GM18498 (cell line): ENCODE data around the gene EID2B.

Experiments used
- ATAC-seq: cut with Tn5 transposase; IDR thresholded peaks from one replicate; pipeline ENCODE4 v1.9.1; 2021; ENCODE audit warnings: mild to moderate bottlenecking, moderate library complexity; ENCODE audit not compliant: unreplicated experiment

The EID2B gene

GRCh38 chr19:39533003-39533512 is 406 bp upstream of the EID2B start:
- no peak for ATAC-seq

- no peak for ATAC-seq
These were observed 819 bp downstream of the EID2B start for GRCh38 chr19:39531834-39532232.

- ATAC-seq = no peak
These were observed 7.4 kb downstream of the EID2B start for GRCh38 chr19:39525205-39525604.

- ATAC-seq = no peak
These were observed 8.2 kb downstream of the EID2B start for GRCh38 chr19:39524495-39524894.

- ATAC-seq = no peak
These were observed 11.8 kb downstream of the EID2B start for GRCh38 chr19:39520541-39521484.

- ATAC-seq = no peak
These were observed 13.7 kb downstream of the EID2B start for GRCh38 chr19:39518975-39519374.

GRCh38 chr19:39518458-39518857 is 14.2 kb downstream of the EID2B start:
- ATAC-seq = no peak

GRCh38 chr19:39517432-39517831 is 15.2 kb downstream of the EID2B start:
- ATAC-seq = no peak

GRCh38 chr19:39516270-39516669 is 16.4 kb downstream of the EID2B start:
- no peak for ATAC-seq

GRCh38 chr19:39515551-39516191 is 17.0 kb downstream of the EID2B start:
- no peak for ATAC-seq

- no peak for ATAC-seq
These were observed 17.7 kb downstream of the EID2B start, which contains the start of gene SELENOV for GRCh38 chr19:39514840-39515550. Gene SELENOV, plus strand, starts transcription at chr19:39515139. Its CDS starts 74 bp downstream, at chr19:39515213.

GRCh38 chr19:39512988-39513387 is 19.7 kb downstream of the EID2B start:
- ATAC-seq = no peak

GRCh38 chr19:39509233-39509632 is 23.4 kb downstream of the EID2B start:
- ATAC-seq = no peak

GRCh38 chr19:39508629-39509028 is 24.0 kb downstream of the EID2B start:
- ATAC-seq = no peak

- no peak for ATAC-seq
These were observed 24.8 kb downstream of the EID2B start for GRCh38 chr19:39507715-39508364.

- ATAC-seq = peak; percentile 57
These were observed 25.5 kb downstream of the EID2B start for GRCh38 chr19:39506944-39507714.

- no peak for ATAC-seq
These were observed 26.1 kb downstream of the EID2B start for GRCh38 chr19:39506598-39506943.

- no peak for ATAC-seq
These were observed 29.8 kb downstream of the EID2B start for GRCh38 chr19:39502640-39503417.

- ATAC-seq = no peak
These were observed 31.3 kb downstream of the EID2B start for GRCh38 chr19:39501340-39501739.
